NCI-H748 treated with DMSO at 0.1 percent for 48 hours (cell line): Measurements from ENCODE around the gene RORC.
"Not testable (repeated sequence)": the region's sequence is repeated elsewhere in the genome, so short reads cannot be mapped to it uniquely, and the experiment has no call there.

Experiments used
- DNase-seq: peaks from one replicate; lab custom pipeline; 2025; lab: John Stamatoyannopoulos, UW

Gene RORC

DNA sequence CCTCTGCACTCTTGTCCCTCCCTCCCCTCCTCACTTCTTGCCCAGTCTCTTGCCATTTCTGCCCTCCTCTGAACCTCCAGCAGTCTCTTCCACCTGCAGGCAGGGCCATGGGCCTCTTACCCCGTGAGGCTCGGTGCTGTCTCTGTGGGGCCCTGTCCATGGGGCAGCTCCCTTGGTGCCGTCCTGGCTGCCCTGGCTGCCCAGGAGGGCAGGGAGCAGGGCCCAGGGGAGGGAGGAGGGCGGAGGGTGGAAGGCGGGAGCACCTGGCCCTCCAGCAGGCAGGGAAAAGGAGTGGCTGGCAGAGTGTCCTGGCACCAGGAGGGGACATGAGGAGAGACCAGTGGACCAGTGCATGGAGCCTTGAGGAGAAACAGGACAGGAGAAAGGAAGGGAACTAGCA is at the start of gene RORC:
RORC (minus strand) TSS at position 198 of the 400 bp plus-strand sequence; CDS start at position 160, 38 bp downstream.
- no peak for DNase-seq

DNA sequence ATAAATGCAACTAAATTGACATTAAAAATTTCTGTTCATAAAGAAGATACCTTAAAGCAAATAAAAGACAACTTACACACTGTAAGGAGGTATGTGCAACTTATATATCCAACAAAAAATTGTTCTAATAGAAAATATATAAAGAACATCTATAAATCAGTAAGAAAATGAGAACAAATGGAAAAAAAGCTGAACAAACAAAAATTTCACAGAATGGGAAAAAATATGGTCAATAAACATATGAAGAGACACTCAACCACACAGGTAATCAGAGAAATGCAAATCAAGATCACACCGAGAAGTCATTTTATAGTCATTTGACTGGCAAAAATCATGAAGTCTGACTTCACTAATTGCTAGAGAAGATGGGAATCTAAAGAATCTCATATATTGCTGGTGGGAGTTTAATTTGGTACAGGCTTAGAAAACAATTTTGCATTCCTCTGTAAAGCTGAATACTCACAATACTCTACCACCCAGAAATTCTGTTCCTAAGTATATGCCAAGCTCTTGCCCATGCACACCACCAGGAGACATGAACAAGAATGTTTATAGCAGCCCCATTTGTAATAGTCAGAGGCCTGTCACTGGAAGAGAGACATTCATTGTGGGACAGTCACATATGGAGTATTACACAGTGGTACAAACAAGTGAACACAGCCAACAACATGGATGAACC is 44.0 kb upstream of the RORC start:
- no peak for DNase-seq

DNA sequence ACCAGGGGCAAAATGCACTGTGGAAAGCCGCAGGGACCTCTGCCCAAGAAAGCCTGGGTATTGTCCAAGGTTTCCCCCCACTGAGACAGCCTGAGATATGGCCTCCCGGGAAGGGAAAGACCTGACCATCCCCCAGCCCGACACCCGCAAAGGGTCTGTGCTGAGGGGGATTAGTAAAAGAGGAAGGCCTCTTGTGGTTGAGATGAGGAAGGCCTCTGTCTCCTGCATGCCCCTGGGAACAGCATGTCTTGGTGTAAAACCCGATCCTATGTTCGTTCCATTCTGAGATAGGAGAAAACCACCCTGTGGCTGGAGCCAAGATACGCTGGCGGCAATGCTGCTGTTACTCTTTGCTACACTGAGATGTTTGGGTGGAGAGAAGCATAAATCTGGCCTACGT is 41.2 kb upstream of the RORC start:
- DNase-seq = not testable (repeated sequence)

DNA sequence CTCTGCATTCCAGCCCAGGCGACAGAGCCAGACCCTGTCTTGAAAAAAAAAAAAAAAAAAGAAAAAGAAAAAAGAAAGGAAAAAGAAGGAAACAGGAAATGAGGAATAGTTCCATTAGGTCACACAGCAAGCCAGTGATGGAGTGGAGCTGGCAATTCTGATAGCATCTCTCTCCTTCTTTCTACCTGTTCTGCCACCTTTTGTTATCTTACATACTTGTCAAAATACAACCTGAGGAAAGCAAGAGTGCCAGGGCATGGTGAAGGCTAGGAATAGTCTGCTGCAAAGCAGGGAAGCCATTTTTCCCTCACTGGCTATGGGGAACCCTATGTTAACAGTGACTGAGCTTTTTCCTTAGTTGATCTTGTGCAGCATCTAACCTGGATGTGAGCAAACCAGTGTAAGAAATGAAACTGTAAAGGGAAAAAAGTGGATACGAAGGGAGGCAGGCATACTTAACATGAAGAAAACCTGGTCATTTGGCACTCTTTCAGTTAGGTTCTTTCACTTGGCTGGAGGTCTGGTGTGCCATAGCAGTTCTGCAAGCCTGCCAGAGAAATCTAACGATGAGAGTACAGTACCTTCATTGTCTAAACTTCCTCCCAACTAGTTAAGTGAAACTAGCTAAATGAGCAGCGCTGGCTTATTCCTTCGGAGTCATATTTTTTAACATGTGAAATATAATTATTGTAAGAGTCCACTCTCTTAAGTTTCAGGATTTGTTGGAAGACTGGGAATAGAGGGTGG is 39.9 kb upstream of the RORC start:
- DNase-seq = no peak

DNA sequence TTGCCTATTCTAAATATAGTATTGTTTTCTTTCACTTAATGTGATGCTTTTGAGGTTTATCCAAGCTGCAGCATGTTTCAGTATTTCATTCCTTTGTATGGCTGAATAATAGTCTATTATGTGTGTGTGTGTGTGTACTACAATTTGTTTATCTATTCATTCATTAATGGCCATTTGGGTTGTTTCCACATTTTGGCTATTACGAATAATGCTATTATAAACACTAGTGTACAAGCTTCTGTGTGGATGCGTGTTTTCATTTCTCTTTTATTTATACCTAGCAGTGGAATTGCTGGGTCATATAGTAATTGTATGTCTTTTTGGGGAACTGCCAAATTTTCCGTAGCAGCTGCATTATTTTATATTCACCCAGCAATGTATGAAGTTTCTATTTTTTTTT is 36.9 kb upstream of the RORC start:
- DNase-seq = no peak

DNA sequence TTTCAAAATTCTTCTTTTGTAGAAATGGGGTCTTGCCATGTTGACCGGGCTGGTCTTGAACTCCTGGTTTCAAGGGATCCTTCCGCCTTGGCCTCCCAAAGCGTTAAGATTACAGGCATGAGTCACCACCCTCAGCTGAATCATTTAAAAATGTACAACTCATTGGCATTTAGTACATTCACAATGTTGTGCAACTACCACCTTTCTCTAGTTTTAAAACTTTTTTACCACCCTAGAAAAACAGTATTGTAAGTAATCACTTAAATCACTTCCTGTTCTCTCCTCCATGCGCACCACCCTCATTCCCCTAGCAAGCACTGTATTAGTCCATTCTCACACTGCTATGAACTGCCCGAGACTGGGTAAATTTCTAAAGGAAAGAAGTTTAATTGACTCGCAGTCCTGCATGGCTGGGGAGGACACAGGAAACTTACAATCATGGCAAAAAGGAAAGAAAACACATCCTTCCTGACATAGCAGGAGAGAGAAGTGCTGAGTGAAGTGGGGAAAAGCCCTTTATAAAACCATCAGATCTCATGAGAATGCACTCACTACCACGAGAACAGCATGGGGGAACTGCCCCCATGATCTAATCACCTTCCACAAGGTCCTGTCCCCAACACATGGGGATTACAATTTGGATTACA is 36.3 kb upstream of the RORC start:
- no peak for DNase-seq

DNA sequence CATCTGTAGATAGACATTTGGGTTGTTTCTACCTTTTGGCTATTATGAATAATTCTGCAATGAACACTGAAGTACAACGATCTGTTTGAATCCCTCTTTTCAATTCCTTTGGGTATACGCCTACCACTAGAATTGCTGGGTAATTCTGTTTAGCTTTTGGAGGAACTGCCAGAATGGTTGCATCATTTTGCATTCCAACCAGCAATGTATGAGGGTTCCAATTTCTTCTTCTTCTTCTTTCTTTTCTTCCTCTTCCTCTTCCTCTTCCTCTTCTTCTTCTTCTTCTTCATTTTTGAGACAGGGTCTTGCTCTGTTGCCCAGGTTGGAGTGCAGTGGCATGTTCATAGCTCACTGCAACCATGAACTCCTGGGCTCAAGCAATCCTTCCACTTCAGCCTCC is 35.7 kb upstream of the RORC start:
- DNase-seq = no peak

DNA sequence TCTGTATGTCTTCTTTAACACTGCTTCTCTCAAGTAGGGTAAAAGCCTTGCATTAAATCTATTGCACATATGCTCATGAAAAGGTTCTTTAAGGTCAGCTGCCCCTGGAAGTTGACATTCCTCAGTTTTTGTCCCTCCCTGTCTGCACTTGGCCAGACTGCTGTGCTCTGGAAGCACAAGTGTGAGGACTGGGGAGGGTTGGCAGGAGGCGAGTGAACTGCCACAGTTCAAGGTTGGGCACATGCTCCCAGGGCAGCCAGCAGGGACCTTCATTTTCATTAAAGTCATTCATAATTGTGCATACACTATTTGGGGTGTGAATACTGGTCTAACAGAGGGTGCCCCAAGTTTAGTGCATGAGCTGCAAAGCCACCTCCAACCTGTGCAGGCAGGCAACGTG is 32.8 kb upstream of the RORC start:
- DNase-seq = no peak

DNA sequence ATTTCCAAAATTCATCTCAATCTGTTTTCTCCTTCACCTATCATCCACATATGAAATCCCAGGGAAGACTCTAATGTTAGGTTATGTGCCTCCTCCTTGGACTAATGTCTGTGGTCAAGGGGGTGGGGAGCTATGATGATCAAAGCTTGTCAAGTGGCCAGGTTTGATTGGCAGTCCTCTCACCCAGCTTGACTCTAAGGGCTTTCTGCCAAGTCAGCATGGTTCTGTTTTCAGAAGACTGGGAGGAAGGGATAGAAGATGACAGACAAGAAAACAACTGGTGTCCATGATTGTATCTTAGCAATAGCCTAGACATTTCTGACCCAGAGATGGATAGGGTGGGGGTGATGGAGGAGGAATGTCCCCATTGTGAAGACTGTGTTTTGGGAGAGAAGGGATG is 31.0 kb upstream of the RORC start:
- DNase-seq = no peak

DNA sequence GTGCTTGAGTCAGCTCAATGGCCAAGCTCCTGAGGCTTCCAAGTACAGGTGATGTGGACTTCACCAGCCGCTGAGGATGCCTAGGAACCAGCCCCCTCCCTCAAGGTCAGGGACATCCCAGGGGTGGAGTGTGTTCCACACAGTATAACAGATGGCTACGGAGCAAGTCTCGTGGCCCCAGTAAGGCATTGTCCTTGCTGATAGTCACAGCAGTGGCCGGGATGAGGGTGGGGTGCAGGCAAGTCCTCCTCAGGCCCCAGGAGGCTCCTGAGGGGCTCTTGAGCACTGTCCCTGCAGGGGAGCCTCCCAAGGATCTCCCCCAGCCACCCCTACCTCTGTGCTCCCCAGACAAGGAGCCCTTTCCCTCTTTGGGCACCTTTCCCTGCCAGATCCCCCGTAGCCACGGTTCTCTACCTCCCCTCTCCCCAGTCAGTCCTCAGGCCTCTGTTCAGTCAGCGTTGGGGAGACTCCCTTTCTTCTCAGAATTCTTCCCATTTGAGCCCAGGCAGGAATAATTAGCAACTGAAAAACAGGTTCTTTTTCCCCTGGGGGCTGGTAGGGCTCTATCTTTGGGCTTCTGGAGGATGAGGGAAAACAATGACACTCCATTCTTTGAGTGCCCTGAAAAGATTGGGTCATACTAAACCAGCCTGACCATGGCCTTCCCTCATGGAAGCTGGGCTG is 29.0 kb upstream of the RORC start:
- DNase-seq = no peak

DNA sequence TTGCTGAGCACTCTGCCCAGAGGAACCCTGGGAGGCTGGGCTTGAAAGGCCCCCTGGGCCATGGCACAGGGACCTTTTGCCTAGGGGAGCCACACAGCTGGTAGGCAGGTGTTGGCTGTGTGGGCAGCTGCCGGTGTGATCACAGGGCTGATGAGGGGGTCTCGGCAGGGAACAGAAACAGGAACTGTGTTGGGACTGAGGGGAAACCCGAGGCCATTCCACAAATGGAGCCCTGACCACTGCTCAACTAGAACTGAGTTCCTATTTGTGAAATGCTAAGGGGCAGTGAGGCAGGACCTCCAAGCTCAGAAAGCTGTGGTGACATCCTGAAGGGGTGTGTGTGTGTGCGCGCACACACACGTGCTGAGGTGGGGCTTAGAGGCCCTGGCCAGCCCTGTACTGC is 28.3 kb upstream of the RORC start:
- no peak for DNase-seq

DNA sequence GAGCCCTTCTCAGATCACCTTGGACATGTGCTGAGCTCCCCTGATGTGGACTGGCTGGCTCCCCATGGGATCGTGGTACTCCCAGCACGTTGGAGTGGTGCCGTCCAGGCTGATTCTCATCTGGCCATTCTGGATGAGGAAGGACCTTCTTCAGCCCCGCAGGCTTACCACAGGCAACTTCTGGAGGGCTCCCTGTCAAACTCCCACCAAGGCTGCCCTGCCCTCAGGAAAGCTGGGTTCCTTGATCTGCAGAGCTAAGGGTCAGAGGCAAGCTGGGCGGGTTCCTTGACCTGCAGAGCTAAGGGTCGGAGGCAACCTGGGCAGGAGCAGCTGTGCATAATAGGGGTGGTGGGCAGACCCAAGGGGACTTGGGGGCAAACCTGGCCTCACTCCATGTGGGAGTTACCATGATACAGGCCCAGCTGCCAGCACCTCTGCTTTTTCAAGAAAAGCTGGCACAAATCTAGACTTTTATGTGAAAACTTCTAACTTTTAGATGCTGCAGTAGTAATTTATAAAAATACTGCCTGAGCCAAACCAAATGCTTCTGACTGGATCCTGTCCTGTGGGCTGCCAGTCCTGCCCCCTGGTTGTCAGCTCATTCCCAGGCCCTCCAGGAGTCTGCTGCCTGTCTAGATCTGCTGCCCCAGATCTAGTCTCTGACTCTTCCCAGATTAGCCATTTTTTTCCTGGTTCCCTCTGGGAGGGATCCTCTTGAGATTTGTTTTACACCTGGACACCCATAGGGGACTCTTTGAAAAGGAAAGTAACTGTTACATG is 27.5 kb upstream of the RORC start:
- no peak for DNase-seq

DNA sequence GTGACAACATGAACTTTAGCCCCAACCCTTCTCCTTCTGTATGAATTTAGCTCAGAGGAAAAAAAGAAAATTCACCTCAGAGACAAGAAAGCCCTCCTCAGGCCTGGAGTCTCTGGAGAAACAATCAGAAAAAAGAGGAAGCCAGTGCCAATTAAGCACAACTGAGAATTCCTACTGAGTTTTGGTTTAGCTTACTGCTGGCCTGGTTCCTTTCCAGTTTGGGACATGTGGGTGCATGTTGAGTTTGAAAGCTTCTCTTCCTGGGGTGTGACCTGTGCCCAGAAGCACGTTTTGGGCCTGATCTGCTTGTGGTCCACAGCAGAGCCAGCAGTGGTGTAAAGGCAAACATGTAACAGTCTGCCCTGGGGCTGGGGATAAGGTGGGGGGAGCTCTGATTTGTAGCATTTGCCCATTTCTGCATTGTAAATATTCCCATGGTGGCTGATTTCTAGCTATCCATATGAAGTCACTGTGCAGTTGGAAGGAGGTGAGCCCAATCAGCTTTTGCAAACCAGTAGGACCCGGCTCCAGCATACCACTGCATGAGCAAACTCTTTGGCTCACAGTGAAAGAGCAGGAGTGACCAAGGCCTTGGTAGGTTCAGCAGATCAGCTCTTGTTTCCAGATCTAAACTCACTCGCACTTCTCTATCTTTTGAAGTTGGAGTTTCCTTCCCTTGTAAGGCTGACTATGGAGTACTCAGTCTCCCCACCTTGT is 26.6 kb upstream of the RORC start:
- no peak for DNase-seq

DNA sequence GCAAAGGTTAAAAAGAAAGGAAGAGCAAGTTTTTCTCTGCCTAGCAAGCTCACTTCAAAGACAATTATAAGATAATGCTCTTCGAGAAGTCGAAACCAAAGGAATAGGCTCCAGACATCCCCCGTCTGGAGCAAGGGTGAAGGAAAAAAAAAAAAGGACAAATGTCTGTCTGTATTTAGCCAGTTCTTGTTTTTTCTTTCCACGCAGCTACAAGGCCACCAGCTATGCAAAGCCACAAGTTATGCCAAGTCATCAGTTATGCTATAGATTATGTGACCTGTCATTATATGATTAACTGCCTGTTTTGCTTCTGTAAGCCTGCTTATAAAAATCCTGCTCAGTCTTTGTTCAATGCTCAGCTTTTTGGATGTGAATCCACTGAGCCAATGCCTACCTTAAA is 24.3 kb upstream of the RORC start:
- DNase-seq = no peak

DNA sequence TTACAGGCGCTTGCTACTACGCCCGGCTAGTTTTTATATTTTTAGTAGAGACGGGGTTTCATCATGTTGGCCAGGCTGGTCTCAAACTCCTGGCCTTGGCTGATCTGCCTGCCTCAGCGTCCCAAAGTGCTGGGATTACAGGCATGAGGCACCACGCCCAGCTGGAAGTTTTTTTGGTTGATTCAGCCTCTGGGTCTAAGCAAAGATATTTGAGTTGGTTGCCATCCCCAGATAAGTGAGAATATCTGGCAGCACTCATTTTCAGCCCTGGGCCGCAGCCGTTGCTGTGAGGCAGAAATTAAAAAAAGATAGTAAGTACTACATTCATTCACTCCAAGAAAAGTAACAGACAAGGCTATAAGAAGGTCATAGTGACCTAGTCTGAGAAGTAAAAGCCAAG is 23.9 kb upstream of the RORC start:
- not testable (repeated sequence) for DNase-seq

DNA sequence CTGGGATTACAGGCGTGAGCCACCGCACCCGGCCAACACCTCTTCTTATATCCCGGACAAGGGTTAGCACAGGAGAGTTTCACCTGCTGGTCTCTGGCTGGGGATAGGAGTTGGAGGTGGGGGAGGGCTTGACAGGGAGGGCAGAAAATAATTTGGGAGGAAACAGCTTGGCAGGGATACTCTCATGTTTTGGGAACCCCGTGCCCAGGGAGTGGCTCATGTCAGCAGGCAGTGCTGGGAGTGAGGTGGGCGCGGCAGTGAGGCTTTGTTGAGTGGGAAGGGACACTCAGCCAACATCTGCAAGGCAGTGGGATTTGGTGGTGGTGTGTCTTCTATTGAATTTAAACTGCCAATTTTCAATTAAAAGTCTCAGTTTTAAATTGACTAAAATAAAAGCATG is 23.1 kb upstream of the RORC start:
- no peak for DNase-seq

DNA sequence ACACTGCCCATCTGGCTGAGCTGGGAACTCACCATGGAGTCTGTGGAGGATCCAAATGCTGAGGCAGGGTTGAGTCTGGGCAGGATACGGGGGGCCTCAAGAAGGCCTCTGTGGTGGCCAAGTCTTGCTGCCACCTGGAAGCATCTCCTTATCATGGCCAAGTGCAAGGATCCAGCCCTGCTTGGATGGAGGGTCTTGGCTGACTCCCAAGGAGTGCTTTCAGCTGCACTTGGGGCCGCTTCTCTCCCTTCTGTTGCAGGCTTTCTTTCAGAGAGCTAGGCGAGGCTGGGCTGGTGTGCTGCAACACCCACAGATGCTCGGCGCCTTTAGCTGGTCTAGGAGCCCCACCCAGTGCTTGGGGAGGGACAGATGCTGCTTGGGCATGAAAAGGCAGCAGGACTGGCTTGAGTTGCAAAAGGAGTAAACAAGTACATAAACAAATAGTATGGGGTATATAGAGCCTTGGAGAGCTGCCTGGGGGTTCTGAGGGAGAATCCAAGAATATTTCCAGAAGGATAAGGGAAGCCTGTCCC is 21.9 kb upstream of the RORC start, which contains the start of gene THEM5:
THEM5 (minus strand) TSS at position 302 of the 533 bp plus-strand sequence; CDS start at position 155, 147 bp downstream.
- DNase-seq = no peak

DNA sequence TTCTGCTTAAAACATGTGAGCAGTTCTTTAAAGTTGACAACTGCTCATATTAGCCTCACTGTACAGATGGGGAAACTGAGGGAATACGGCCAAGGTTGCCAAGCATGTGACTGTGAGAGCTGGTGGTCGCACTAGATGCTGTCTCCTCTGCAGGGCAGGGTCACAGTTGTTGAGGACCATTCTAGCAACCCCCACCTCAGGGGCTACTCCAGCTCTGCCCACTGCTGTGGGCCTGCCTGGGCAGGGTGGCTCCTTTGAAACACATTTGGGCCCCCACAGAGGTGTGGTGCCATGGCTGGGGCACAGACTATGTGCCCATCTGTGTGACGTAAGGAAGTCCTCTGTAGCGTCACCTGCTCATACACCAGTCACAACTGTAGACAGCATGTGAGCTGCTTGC is 21.1 kb upstream of the RORC start:
- no peak for DNase-seq

DNA sequence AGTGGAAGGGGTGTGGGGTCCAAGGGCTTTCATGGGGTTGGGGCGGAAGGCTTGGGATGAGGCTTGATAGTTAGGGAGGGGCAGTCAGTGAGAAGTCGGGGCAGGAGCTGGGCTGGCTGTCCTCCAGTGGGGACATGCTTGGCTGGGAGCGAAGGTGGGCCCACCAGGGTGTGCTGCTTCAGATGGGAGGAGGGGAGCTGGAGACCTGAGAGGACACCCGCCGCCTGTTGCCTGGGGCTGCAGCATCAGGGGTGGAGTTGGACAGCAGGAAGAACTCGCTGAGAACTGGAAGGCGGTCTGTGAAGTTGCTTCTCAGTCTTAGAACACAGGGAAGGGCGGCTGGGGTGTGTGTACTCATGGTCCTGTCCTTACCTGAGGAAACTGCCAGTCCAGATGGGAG is 20.3 kb upstream of the RORC start:
- DNase-seq = no peak

DNA sequence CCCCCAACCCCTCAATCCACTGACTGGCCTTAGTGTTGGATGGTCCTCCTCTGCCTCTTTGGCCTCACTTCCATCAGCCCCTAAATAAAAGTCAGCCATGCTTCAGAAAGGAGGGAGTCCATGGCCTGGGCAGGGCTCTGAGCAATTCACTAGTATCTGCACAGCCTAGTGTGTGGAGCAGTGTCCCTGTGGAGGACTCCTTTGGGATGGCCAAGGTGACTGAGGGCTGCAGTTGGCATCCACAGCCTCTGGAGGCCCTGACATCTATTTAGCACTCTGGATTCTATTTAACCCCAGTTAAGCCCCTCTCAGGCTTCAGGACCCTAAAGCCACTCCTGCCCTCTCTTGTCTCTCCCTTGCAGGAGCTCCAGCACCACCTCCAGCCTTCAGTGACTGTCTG is 18.3 kb upstream of the RORC start:
- DNase-seq = no peak

DNA sequence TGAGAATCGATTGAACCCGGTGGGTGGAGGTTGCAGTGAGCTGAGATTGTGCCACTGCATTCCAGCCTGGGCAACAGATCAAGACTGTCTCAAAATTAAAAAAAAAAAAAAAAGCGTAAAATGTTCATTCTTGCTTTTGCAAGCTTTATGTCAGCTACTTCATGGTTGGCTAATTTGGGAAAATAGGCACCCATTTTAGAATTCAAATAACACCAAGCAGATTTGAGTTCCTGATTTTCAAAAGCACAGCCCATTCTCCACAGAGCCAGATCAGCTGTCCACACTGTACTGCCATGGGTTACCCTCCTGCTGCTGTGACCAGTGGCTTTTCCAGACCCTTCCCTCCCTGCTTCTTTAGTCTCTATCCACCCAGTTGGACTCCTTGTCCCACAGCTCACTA is 17.5 kb upstream of the RORC start:
- DNase-seq = no peak
